PC-3 (cell line): ENCODE data around the gene FRZB.

ENCODE experiments used
- CTCF ChIP-seq: fragments of 300-600 bp; sonication (generic); conservative IDR thresholded peaks from 2 replicates; pipeline ENCODE4 v1.5.1; 2017; ENCODE audit warnings: antibody characterized with exemption, low read depth, mild to moderate bottlenecking, low read length
- EZH2 ChIP-seq: fragments of 300-600 bp; sonication (generic); IDR thresholded peaks from one replicate; pipeline ENCODE4 v1.6.1; 2017; ENCODE audit warnings: antibody characterized with exemption, mild to moderate bottlenecking, low read length; ENCODE audit not compliant: unreplicated experiment
- EZH2phosphoT487 ChIP-seq: fragments of 300-600 bp; sonication (generic); IDR thresholded peaks from 2 replicates; pipeline ENCODE4 v1.6.1; 2018; ENCODE audit warnings: mild to moderate bottlenecking, antibody characterized with exemption, low read length, borderline replicate concordance

GRCh38 chr2:182897137-182897536 is 30.7 kb upstream of the FRZB start:
- TF ChIP-seq CTCF (no peak), EZH2 (no peak), EZH2phosphoT487 (no peak)
